Retinal pigment epithelial cell (primary cell): ENCODE data around the gene DNAJC5.

Experiments used
- DNase-seq: peaks from one replicate; pipeline ENCODE4 v3.0.0-alpha.2; 2010; ENCODE audit warnings: low read depth
- H3K4me3 ChIP-seq: 2 replicates; pipeline ENCODE4 v1.5.1; 2011; ENCODE audit warnings: mild to moderate bottlenecking, low read length, control low read depth, moderate library complexity
- CTCF ChIP-seq: conservative IDR thresholded peaks from 2 replicates; pipeline ENCODE4 v1.5.1; 2011; ENCODE audit warnings: low read depth, low read length, control low read depth, inconsistent platforms

The DNAJC5 gene

GRCh38 chr20:63964412-63964811 is 69.5 kb downstream of the DNAJC5 start:
- DNase-seq, result no peak
- H3K4me3 ChIP-seq, result no peak overlapping the region
- TF ChIP-seq CTCF, result no peak

- no peak overlapping the region for H3K4me3 ChIP-seq
- DNase-seq, result no peak
- TF ChIP-seq CTCF, result no peak
Measured at GRCh38 chr20:63966172-63966943, 71.4 kb downstream of the DNAJC5 start.

GRCh38 chr20:63966944-63967322 is 72.0 kb downstream of the DNAJC5 start:
- H3K4me3 ChIP-seq, result no peak overlapping the region
- no peak for TF ChIP-seq CTCF
- DNase-seq, result no peak

- no peak overlapping the region for H3K4me3 ChIP-seq
- DNase-seq, result no peak
- TF ChIP-seq CTCF, result no peak
Measured at GRCh38 chr20:63967330-63968135, 72.6 kb downstream of the DNAJC5 start.

- no peak for TF ChIP-seq CTCF
- no peak for DNase-seq
- H3K4me3 ChIP-seq, result peak overlapping the region; percentile 54
Measured at GRCh38 chr20:63968136-63968927, 73.4 kb downstream of the DNAJC5 start.

GRCh38 chr20:63968928-63969760 is 74.2 kb downstream of the DNAJC5 start:
- DNase-seq, result no peak
- no peak for TF ChIP-seq CTCF
- peak overlapping the region; percentile 54 for H3K4me3 ChIP-seq
